H1 (cell line): ENCODE measurements around the gene UBL5. TPM values are rescaled to one million over a fixed set of nuclear protein-coding genes. Genes with fewer than 3 reads are reported as not detected.

Experiments used
- CTCF ChIA-PET: fragments of 300-600 bp; sonication (Branson Sonifier 250); formaldehyde crosslinking; loops from one replicate; lab custom pipeline; 2021; ENCODE audit not compliant: partially characterized antibody; lab: Charles Lee
- POLR2A ChIA-PET: fragments of 300-600 bp; sonication (Branson Sonifier 250); formaldehyde crosslinking; loops from one replicate; lab custom pipeline; 2021; ENCODE audit warnings: inconsistent platforms; ENCODE audit not compliant: partially characterized antibody; lab: Charles Lee
- DNase-seq, 2 experiments: peaks; one replicate each; pipeline versions ENCODE4 v3.0.0 to v3.0.0-alpha.2; 2010 to 2022; ENCODE audit warnings: low spot score in 2 of 2, low read depth in 1 of 2, mixed read lengths in 1 of 2
- FAIRE-seq: peaks from 2 replicates; lab custom pipeline; 2011; peaks lifted over from hg19 to GRCh38; lab: Jason Lieb, UNC
- H2AFZ ChIP-seq: 2 replicates; pipeline ENCODE4 v1.8.1; 2012; ENCODE audit warnings: low read length, inconsistent platforms
- H2AK5ac ChIP-seq: 2 replicates; pipeline ENCODE4 v1.6.1; 2013; ENCODE audit warnings: low read depth, low read length
- H2BK120ac ChIP-seq: replicated peaks from 2 replicates; pipeline ENCODE3; 2013; ENCODE audit warnings: low read depth, low read length, inconsistent platforms
- H2BK12ac ChIP-seq: 2 replicates; pipeline ENCODE4 v1.6.1; 2013; ENCODE audit warnings: low read depth, low read length
- H2BK15ac ChIP-seq: 2 replicates; pipeline ENCODE4 v1.6.1; 2013; ENCODE audit warnings: low read length
- H2BK20ac ChIP-seq: 2 replicates; pipeline ENCODE4 v1.6.1; 2013; ENCODE audit warnings: low read length
- H2BK5ac ChIP-seq: 2 replicates; pipeline ENCODE4 v1.6.1; 2013; ENCODE audit warnings: low read depth, low read length
- H3K14ac ChIP-seq: 2 replicates; pipeline ENCODE4 v1.6.1; 2013; ENCODE audit warnings: inconsistent platforms; ENCODE audit not compliant: insufficient read length
- H3K18ac ChIP-seq: 2 replicates; pipeline ENCODE4 v1.6.1; 2013; ENCODE audit warnings: low read length; ENCODE audit errors: extremely low read depth
- H3K23ac ChIP-seq: 2 replicates; pipeline ENCODE4 v1.6.1; 2013; ENCODE audit warnings: inconsistent platforms; ENCODE audit not compliant: insufficient read length
- H3K23me2 ChIP-seq: 2 replicates; pipeline ENCODE4 v1.6.1; 2013; ENCODE audit warnings: low read depth, low read length
- H3K27ac ChIP-seq: 2 replicates; pipeline ENCODE4 v1.6.1; 2011; ENCODE audit warnings: low read depth, low read length, inconsistent platforms
- H3K27me3 ChIP-seq, 4 experiments: replicated peaks in 1 of 4; 1 replicate in 1 of 4; 2 replicates in 3 of 4; pipeline versions ENCODE4 v1.6.1 to v1.8.1; 2011 to 2013; ENCODE audit warnings: low read length in 3 of 4, mild to moderate bottlenecking in 3 of 4, inconsistent platforms in 2 of 4, mixed read lengths in 2 of 4, moderate library complexity in 1 of 4; ENCODE audit not compliant: control insufficient read depth in 3 of 4, insufficient read depth in 3 of 4; ENCODE audit errors: extremely low read depth in 1 of 4
- H3K36me3 ChIP-seq, 4 experiments: 2 replicates each; pipeline versions ENCODE4 v1.6.1 to v1.8.1; 2011 to 2013; ENCODE audit warnings: mild to moderate bottlenecking in 4 of 4, low read length in 3 of 4, moderate library complexity in 2 of 4, control low read depth in 1 of 4, inconsistent platforms in 1 of 4; ENCODE audit not compliant: insufficient read depth in 4 of 4, control insufficient read depth in 2 of 4
- H3K4ac ChIP-seq: replicated peaks from 2 replicates; pipeline ENCODE3; 2013; ENCODE audit warnings: low read length, low read depth, mixed read lengths, inconsistent platforms; ENCODE audit not compliant: insufficient read length
- H3K4me1 ChIP-seq, 4 experiments: replicated peaks in 1 of 4; 1 replicate in 1 of 4; 2 replicates in 3 of 4; pipeline versions ENCODE4 v1.6.1 to v1.8.1; 2011 to 2013; ENCODE audit warnings: low read length in 3 of 4, inconsistent platforms in 2 of 4, mixed read lengths in 1 of 4; ENCODE audit not compliant: insufficient read depth in 4 of 4, control insufficient read depth in 3 of 4
- H3K4me2 ChIP-seq, 2 experiments: 2 replicates each; pipeline versions ENCODE4 v1.6.1 to v1.8.1; 2011 to 2013; ENCODE audit warnings: low read depth in 2 of 2, low read length in 2 of 2, control low read depth in 1 of 2, inconsistent platforms in 1 of 2, mild to moderate bottlenecking in 1 of 2; ENCODE audit not compliant: insufficient read depth in 1 of 2
- H3K4me3 ChIP-seq, 4 experiments: fragments of 200-600, 300-600 bp in 1 of 4; sonication (generic), shearing (Covaris generic), sonication (Bioruptor Twin) in 1 of 4; 2 replicates each; pipeline versions ENCODE4 v1.5.1 to v1.8.1; 2011 to 2016; ENCODE audit warnings: low read length in 4 of 4, low read depth in 3 of 4, control low read depth in 2 of 4, inconsistent platforms in 2 of 4, mild to moderate bottlenecking in 2 of 4, mixed read lengths in 1 of 4, moderate library complexity in 1 of 4; ENCODE audit not compliant: insufficient read depth in 2 of 4; ENCODE audit errors: extremely low read depth in 1 of 4
- H3K56ac ChIP-seq: replicated peaks from 2 replicates; pipeline ENCODE3; 2013; ENCODE audit warnings: low read depth, mild to moderate bottlenecking, mixed read lengths, low read length, inconsistent platforms; ENCODE audit not compliant: insufficient read length
- H3K79me1 ChIP-seq: 2 replicates; pipeline ENCODE4 v1.6.1; 2013; ENCODE audit warnings: low read depth, low read length, control low read depth
- H3K79me2 ChIP-seq, 2 experiments: 2 replicates each; pipeline versions ENCODE4 v1.6.1 to v1.8.1; 2012 to 2013; ENCODE audit warnings: low read length in 2 of 2, mild to moderate bottlenecking in 2 of 2, inconsistent platforms in 1 of 2; ENCODE audit not compliant: insufficient read depth in 2 of 2, control insufficient read depth in 1 of 2
- H3K9ac ChIP-seq, 4 experiments: replicated peaks in 1 of 4; 1 replicate in 1 of 4; 2 replicates in 3 of 4; pipeline versions ENCODE4 v1.6.1 to v1.8.1; 2011 to 2013; ENCODE audit warnings: low read depth in 3 of 4, low read length in 3 of 4, control low read depth in 2 of 4, mild to moderate bottlenecking in 2 of 4, moderate library complexity in 2 of 4, inconsistent platforms in 1 of 4; ENCODE audit errors: extremely low read depth in 1 of 4
- H3K9me3 ChIP-seq, 2 experiments: 2 replicates each; pipeline versions ENCODE4 v1.6.1 to v1.8.1; 2012 to 2013; ENCODE audit warnings: mild to moderate bottlenecking in 2 of 2, moderate library complexity in 2 of 2, control low read depth in 1 of 2, inconsistent platforms in 1 of 2, low read depth in 1 of 2, low read length in 1 of 2, mixed read lengths in 1 of 2; ENCODE audit not compliant: insufficient read depth in 2 of 2
- H4K20me1 ChIP-seq, 2 experiments: replicated peaks in 1 of 2; 2 replicates each; pipeline versions ENCODE3 to v1.8.1; 2011 to 2013; ENCODE audit warnings: inconsistent platforms in 2 of 2, low read length in 2 of 2, mild to moderate bottlenecking in 1 of 2; ENCODE audit not compliant: insufficient read depth in 2 of 2, control insufficient read depth in 1 of 2
- H4K5ac ChIP-seq: 2 replicates; pipeline ENCODE4 v1.6.1; 2013; ENCODE audit warnings: low read length, low read depth, mixed read lengths, inconsistent platforms; ENCODE audit not compliant: insufficient read length
- H4K8ac ChIP-seq: 2 replicates; pipeline ENCODE4 v1.8.0; 2013; ENCODE audit warnings: mild to moderate bottlenecking, moderate library complexity, low read length, inconsistent platforms; ENCODE audit not compliant: insufficient read depth; ENCODE audit errors: extremely low read depth
- H4K91ac ChIP-seq: replicated peaks from 2 replicates; pipeline ENCODE3; 2013; ENCODE audit warnings: low read length, mixed read lengths, inconsistent platforms; ENCODE audit not compliant: insufficient read length
- GABPA ChIP-seq: IDR thresholded peaks from 2 replicates; pipeline ENCODE4 v1.6.1; 2011; ENCODE audit warnings: mild to moderate bottlenecking, low read length, moderate library complexity, borderline replicate concordance; ENCODE audit not compliant: insufficient read depth
- SP4 ChIP-seq: IDR thresholded peaks from 2 replicates; pipeline ENCODE4 v1.6.1; 2012; ENCODE audit warnings: low read length, inconsistent platforms
- WGBS, 2 experiments: shearing (Covaris generic) in 1 of 2; methylation state at CpG; one replicate each; pipeline versions ENCODE4 v1.1.6 to v1.1.7; 2013 to 2015; ENCODE audit warnings: low lambda C conversion rate in 2 of 2, mixed read lengths in 2 of 2, inconsistent platforms in 1 of 2, low coverage in 1 of 2, missing lambda C conversion rate in 1 of 2; ENCODE audit not compliant: insufficient replicate concordance in 2 of 2, insufficient coverage in 1 of 2, insufficient read length in 1 of 2; ENCODE audit errors: extremely low coverage in 1 of 2, missing lambda C conversion rate in 1 of 2; 5-methylcytosine and 5-hydroxymethylcytosine counted together
- polyA plus RNA-seq, 7 experiments: library from polyadenylated mRNA; depleted of rRNA in 3 of 7; stranded (reverse) in 5 of 7; unstranded in 2 of 7; fragments of >200 nt in 5 of 7; fragments of 200-250 nt in 2 of 7; gene quantifications; 1 replicate in 5 of 7; 2 replicates in 1 of 7; 4 replicates in 1 of 7; pipeline versions ENCODE4 v1.2.1 to v1.2.3, GENCODE V29; 2011 to 2013; ENCODE audit warnings: missing spikeins in 2 of 7, mixed read lengths in 2 of 7
- total RNA-seq: library from RNA; stranded (reverse); fragmentation: NEBNext Ultra II Directional; extraction: Animal tissue kit (Norgen Biotek cat#: 25700); gene quantifications from 2 replicates; pipeline ENCODE4 v1.2.1, GENCODE V29; 2021

The UBL5 gene
- total and polyA plus RNA-seq, 2 of the 8 experiments (the other 6 are each of a cell fraction or from before 2014, with no cell fraction given), result 416 to 1,209 TPM

GRCh38 chr19:9875796-9876195, 48.1 kb downstream of the UBL5 start:
- CTCF ChIA-PET, result interaction anchor here (0.5 to 2.4 kb wide), 7 partner anchors 10 to 788 kb away, joined by 3 to 9 read pairs (median 3); no protein-coding TSS in a partner anchor
- Histone ChIP-seq H3K4ac (no peak overlapping the region), H3K79me1 (no peaks in the 10 kb centered on the region; the same call in 1 of the 2 replicates), H3K9me3 (no peaks in the 10 kb centered on the region), H3K23ac (no peak overlapping the region), H2BK120ac (no peak overlapping the region), H4K20me1 (peaks cover 0 to 3% of the 10 kb centered on the region in 2 experiments), H3K4me3 (no peak overlapping the region), H3K27me3 (no peaks in the 10 kb centered on the region), H3K18ac (no peak overlapping the region), H3K36me3 (no peaks in the 10 kb centered on the region), H2BK20ac (no peak overlapping the region), H4K91ac (no peak overlapping the region), H2BK12ac (no peak overlapping the region), H3K27ac (no peak overlapping the region), H3K4me2 (no peak overlapping the region; a peak in 1 of 4 replicates), H3K14ac (no peak overlapping the region), H4K8ac (no peak overlapping the region), H2BK15ac (no peak overlapping the region), H2AFZ (no peak overlapping the region), H4K5ac (no peak overlapping the region), H2AK5ac (no peak overlapping the region), H3K56ac (no peak overlapping the region), H3K23me2 (peaks cover 2% of the 10 kb centered on the region; the same call in 1 of the 2 replicates), H3K4me1 (no peaks in the 10 kb centered on the region; a peak in 1 of 7 replicates), H2BK5ac (no peak overlapping the region), H3K9ac (no peak overlapping the region), H3K79me2 (no peaks in the 10 kb centered on the region)
- DNase-seq (no peak), FAIRE-seq (no peak)
- 69% methylated on average over 5 of the region's 5 CpGs; no CpG with 5 or more reads in 1 of the 2 experiments for WGBS, 2 experiments
- POLR2A ChIA-PET, result interaction anchor here (1.1 to 2.4 kb wide), 4 partner anchors 9 to 40 kb away, joined by 3 to 12 read pairs (median 4); partner anchors contain the start of gene PIN1
- TF ChIP-seq SP4, result no peak
- TF ChIP-seq GABPA, result no peak
